Superior temporal gyrus (tissue), 1 donor: ENCODE results near the gene MNX1.

Experiments used
- DNase-seq: peaks from one replicate; pipeline ENCODE4 v3.0.0-alpha.2; 2016; ENCODE audit errors: extremely low spot score

The MNX1 gene

GRCh38 chr7:157002819-157003421, 7.5 kb downstream of the MNX1 start:
- DNase-seq = no peak

GRCh38 chr7:157001920-157002818, 8.3 kb downstream of the MNX1 start:
- DNase-seq = no peak

- DNase-seq = no peak
Measured at GRCh38 chr7:157000741-157001653, 9.5 kb downstream of the MNX1 start.

GRCh38 chr7:156999958-157000726, 10.3 kb downstream of the MNX1 start:
- no peak for DNase-seq

GRCh38 chr7:156998988-156999957, 11.2 kb downstream of the MNX1 start:
- DNase-seq = no peak

- no peak for DNase-seq
Measured at GRCh38 chr7:156994417-156994816, 16.0 kb downstream of the MNX1 start.

- no peak for DNase-seq
Measured at GRCh38 chr7:156993925-156994235, 16.6 kb downstream of the MNX1 start.

- DNase-seq = no peak
Measured at GRCh38 chr7:156993021-156993924, 17.2 kb downstream of the MNX1 start.

- no peak for DNase-seq
Measured at GRCh38 chr7:156989766-156990535, 20.5 kb downstream of the MNX1 start.

GRCh38 chr7:156988343-156989185, 21.9 kb downstream of the MNX1 start:
- no peak for DNase-seq

- DNase-seq = no peak
Measured at GRCh38 chr7:156986378-156986777, 24.1 kb downstream of the MNX1 start.

GRCh38 chr7:156985101-156985992, 25.1 kb downstream of the MNX1 start:
- no peak for DNase-seq

- DNase-seq = no peak
Measured at GRCh38 chr7:156984174-156984891, 26.1 kb downstream of the MNX1 start.

GRCh38 chr7:156979711-156980110, 30.8 kb downstream of the MNX1 start:
- no peak for DNase-seq

- DNase-seq = no peak
Measured at GRCh38 chr7:156979007-156979606, 31.4 kb downstream of the MNX1 start.
